DMS79 treated with DMSO at 0.1 percent for 48 hours (cell line): ENCODE results near the gene NLGN1.

ENCODE experiments used
- DNase-seq: peaks from one replicate; lab custom pipeline; 2025; lab: John Stamatoyannopoulos, UW

The NLGN1 gene

DNA sequence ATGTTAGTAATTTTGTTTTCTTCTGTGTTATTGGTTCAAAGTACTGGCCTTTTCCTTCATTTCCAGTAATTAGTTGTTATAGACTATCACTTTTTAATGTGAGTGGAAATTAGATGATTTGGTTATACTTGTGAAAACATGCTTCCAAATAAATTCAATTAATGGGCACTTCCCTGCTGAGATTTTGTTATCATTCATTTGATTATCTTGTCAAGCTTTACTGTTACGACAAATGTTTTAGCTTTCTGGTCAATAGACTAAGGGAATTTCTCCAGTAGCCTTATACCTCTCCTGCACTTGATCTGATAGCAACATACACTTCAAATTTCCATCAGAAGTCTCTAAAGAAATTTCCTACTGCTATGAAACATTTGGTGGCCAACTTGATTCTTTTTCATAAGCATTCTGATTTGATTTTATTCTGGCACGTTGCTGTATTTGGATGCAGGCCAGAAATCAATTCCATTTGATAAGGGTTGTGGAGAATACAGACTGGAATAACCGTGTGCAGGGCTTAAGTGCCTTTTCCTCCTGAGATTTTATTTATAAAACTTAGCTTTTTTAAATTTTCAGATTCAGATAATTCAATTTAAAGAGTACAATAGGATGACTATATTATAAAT lies 887.8 kb downstream of the NLGN1 start:
- DNase-seq = no peak

DNA sequence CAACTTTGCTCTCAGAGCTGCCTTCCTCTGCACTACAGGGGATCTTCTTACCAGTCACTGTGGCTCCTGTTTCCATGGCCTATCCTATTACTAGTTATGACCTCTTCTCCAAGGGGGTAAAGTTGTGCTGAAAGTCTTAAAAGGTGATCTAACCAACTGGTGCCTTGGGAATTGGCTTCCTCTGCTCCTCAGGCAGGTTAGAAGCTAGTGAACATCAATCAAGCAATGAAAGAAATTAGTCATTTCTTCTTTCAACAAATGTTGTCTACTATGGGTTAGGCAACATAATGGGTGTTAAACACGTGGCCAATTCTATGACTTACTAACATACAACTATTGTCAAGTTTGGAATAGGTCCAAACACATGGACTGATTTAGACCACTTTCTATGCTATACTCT lies 890.2 kb downstream of the NLGN1 start:
- no peak for DNase-seq

DNA sequence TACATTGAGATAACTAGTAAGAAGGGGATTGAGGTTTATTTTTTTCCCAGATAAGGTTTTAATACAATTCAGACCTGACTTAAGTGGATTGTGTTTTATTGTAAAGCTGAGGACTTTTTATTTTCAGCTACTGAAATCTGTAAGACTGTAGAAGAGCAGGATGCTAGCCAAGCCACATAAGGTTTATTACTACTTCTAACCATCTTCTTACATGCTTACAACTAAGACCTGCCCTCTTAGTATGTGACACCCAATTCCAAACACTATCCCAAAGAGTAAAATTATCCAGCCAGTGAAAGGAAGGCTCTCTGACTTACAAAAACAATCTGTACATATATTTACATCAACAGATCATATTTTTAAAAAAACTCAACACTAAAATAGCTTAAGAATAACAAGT lies 897.1 kb downstream of the NLGN1 start:
- no peak for DNase-seq

DNA sequence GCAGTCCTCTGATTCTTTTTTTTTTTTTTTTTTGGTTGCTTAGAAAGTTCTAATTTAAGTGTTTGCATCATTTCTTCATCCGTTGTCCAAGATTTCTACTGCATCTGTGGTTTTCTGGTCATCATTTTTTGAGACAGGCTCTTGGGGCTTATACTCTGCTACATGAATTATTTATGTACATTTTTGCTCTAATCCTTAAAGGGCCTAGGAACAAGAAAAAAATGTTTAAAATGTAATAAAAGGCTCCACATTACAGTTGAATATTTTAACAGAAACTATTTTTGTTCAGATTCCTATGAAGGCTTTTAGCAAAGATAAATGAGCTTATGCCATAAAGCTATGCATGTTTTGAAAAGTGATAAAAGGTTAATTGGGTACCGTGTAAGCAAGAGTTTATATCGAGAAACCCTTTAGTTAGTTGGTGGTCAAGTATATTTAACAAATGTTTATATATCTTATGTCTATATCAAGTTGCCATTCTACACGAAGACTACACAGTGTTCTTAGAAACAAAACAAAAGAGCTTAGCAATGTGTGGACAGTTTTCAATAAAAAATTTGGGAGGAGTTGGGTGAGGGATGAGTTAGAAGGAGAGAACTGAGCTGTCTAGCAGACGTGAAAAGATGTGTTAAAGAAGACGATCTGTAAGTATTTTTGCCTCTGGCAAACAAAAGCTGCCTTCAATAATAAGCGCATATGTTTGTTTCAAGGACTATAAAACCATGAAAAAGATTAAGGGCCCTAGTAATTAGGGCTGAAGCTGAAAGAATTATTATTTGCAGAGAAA lies 898.0 kb downstream of the NLGN1 start:
- no peak for DNase-seq

DNA sequence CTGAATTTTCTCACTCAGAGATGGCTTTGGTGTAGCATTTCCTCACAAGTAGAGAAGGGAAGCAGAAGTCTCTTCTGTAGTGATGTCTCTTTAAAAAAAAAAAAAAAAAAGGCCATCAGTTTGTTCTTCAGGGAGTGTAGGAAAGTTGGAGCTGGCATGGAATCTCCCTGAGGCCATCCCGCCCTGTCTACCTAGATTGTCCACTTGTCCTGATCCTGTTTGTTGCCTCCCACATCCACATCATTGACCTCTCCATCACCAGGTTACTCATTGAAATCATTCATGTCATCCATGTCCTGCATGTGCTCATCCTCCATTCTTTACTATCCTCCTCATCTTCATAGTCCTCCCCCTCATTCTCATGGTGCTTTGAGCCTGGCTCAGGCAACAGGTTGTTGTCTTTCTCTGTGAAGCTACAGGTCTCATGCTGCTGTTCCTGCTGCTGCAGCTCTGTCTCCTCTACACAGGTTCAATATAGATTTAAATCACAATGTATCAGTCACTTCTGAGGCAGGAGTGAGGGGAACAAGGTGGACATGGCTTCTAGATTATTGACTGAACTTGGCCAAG lies 905.3 kb downstream of the NLGN1 start:
- DNase-seq = no peak

DNA sequence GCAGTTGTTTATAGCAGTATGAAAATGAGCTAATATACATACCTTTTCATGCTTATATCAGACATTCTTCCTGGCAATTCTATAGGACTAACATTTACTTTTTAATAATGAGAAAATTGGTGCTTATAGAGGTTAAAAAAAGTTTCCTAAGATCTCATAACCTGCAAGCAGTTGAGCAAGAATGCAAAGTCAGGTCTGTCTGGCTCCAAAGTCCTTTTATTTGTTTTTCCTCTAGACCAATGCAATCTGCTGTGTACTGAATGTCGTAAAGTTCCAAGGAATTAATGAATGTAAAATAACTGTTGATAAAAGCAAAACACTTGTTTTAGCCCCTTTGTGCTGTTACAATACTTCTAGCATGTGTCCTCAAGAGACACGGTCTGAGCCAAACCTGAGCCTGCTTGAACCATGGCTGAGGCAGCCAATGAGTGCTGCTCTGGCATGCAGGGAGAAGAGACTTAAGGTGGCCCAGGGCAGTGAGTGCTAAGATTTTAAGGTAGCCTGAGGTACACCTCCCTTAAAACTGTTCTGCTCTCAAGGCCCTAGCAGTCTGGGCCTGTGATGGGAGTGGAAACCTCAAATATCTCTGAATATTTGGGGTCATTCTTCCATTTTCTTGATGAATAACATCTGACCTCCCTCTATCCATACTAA lies 906.5 kb downstream of the NLGN1 start:
- DNase-seq = no peak

DNA sequence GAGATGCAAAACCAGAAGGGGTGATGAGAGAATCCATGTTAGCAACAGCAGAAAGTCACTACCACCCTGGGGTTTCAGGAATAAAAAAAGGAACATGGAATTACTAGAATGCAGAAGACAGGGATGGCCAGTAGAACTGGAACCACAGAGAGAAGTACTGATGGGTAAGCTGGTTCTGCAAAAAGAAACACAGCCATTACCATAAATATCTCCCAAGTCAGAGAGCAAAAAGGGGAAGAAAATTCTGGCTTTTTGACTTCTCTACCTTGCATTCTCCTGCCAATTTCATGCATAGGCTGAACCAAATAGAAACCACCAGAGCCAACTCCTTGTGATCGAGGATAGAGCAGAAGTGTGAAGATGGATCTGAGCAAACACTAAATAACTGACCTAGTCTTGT lies 911.2 kb downstream of the NLGN1 start:
- no peak for DNase-seq

DNA sequence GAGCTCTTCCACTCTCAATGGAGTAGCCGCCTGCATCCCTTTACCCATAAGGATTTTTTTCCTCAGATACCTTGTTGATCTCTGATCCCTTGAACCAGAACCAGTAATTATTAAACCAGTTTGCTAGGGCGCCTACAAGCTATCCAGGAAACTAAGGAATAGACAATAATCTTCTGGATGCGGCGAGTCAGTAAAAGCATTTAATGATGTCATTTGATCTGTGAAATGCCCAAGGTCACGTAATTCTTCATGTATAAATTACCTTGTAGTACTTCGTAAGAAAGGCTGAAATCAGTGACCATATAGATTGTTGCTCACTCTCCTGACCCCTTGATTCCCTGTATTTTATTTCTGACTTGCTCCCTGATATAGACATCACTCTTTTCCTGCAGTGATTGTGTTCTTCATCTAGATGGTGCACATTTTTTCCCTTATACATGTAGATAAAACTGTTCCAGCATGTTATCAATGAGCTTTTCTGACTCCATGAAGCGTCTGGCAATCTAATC lies 913.0 kb downstream of the NLGN1 start:
- DNase-seq = no peak

DNA sequence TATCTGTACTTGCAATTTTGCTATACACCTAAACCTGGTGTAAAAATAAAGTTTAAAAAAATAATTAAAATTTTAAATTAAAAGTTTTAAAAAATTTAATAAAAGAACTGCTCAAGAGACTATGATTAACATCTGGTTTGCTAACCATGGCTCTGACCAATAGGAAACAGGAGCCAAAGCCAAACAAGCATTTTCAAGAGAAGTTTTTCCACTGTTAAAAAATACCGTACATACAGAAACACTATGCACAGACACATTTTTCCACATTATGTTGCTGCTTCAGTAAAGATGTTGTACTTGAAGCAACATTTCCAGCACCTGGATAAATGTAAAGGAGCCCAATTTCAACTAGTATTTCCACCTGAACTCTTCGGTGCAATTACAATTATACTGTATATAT lies 917.7 kb downstream of the NLGN1 start:
- DNase-seq = no peak

DNA sequence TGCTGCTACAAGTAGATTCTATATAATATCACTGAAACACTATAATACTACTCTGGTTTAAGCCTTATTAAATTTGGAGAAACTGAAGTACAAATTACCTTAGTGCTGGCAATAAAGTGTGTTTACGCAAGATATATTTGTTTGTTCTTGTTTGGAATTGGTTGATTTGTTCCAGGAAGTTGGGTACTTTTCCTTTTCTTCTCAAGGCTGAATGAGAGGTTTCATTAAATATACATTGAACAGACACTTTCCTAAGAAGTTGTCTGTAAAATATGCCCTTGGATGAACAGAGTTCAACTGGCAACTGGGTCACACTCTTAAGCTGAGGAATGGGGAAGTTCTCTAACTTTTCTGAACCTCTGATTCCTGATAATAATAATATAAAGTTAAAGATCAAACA lies 919.5 kb downstream of the NLGN1 start:
- DNase-seq = no peak

DNA sequence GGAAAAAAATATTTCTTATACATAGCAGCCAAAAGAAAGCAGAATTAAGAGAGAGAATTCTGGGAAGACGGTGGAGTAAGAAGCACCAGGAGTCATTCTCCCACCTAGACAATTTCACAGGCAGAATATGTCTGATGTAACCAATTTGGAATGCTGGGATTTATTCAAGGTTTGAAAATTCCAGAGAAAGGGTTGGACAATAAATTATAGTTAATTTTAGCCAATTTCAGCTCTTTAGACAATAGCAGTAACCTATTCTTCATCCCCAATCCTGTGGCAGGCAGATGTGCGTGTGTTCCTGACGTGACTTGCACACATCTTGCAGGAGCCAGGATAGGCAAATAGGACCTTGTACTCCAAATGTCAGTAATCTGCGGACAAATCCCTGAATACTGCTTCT lies 920.6 kb downstream of the NLGN1 start:
- no peak for DNase-seq

DNA sequence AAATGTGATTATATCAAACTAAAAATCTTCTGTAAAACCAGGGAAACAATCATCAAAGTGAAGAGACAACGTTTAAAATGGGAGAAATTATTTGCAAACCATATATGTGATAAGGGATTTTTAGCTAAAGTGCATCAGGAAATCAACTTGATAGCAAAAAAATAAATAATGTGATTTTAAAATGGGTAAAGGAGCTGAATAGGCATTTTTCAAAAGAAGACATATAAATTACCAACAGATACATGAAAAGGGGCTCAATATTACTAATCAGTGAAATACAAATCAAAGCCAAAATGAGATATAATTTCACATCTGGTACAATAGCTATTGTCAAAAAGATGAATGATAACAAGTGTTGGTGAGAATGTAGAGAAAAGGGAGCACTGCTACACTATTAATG lies 924.0 kb downstream of the NLGN1 start:
- no peak for DNase-seq

DNA sequence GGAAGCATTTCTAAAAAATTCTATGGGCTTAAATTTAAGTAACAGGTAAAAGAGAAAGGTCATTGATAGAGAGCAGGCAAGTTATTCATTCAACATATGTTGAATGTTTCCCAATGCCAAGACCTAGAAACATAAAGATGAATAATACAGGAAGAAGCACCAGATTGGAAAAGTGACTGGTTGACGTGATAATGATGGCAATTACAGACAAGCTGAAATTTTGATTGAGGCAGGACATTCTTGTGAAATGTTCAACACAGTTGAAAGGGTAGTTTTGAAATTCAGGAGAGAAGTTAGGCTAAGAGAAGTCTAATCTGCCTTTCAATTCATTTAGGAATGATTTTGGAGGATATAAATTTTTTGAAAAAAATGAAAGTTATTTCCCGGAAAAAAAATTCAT lies 925.2 kb downstream of the NLGN1 start:
- no peak for DNase-seq

DNA sequence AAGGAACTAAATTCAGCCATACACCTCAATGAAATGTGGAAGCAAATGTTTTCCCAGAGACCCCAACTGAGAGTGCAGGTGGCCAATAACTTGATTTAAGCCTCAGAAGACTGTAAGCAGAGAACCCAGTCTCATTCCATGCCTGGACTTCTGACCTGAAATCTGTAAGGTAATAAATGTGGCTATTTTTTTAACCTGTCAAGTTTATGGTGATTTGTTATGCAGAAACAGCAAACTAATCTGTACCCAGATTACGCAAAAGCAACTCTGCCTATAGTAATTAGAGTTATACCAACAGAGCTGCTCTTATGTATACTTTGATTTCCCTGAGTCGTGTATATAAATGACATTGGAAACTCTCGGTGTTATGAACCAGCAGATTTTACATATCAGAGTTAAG lies 927.6 kb downstream of the NLGN1 start:
- DNase-seq = no peak

DNA sequence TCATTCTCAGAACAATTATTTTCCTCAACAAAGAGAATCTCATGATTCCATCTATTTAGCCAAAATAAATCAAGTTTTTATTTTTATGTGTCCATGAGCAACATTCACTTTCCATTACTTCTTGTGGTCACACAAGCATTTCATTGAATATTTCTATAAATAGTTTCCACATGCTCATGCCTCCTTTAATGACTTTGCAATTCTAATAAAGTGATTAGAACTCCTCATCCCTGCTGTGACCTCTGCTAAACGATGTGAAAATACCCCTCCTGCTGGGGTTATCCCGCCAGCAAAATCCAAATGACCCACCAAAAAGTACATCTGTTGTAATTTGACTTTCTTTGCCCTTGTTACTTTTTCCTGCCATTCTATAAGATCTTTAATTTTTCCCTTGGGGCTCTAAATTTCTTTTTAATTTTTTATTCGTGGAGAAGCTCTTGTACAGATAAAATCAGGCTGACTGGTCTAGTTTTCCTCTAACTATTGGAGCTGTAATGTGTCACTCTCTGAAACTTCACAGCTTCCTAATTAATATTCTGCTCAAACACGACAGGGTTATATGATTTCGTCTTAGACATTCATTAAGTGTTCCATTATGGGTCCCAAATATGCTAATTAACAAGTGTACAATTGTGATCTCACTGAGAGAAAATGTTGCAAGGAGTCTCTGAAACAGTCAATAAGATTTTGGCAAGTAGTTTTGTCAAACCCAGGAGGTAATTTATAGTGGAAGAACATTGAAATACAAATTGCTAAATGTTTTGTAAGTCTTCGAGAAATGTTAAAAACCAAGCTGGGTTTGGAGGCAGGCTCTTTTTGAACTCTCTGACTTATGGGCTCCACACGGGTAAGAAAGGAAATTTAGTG lies 928.5 kb downstream of the NLGN1 start:
- DNase-seq = no peak

DNA sequence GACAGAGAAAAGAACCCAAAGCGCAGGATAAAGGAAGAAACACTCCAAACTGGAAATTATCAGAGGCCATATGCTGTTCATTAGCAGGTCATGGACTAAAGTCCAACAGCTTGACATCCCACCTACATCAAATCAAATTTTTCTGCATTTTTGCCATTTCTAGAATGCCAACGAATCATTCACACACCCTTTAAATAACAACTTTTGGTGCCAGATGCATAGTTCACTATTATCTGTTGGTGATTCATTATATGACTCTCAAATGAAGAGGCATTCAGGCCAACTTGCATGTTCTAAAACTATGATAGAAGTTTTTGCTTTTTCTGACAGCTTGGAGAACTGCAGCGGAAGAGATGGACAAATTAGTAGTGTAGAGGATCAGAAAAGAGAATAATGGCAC lies 931.8 kb downstream of the NLGN1 start:
- no peak for DNase-seq

DNA sequence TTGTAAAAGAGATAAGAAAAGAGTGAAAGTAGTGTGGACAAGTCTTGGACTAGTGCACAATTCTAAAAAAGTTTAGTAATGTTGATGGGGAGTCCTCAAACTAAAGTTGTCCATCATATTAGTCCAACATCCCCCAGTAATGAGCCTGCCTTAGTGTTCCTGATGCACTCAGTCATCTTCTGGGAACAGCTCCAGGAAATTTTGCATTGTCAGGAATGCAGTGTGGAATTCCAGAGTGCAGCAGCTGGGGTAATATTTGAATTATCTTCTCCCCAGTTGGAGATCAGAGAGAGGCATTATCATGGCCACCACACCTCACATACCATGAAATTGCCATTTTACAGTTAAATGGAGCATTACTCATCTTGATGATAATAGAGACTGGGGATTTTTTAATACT lies 932.8 kb downstream of the NLGN1 start:
- DNase-seq = no peak

DNA sequence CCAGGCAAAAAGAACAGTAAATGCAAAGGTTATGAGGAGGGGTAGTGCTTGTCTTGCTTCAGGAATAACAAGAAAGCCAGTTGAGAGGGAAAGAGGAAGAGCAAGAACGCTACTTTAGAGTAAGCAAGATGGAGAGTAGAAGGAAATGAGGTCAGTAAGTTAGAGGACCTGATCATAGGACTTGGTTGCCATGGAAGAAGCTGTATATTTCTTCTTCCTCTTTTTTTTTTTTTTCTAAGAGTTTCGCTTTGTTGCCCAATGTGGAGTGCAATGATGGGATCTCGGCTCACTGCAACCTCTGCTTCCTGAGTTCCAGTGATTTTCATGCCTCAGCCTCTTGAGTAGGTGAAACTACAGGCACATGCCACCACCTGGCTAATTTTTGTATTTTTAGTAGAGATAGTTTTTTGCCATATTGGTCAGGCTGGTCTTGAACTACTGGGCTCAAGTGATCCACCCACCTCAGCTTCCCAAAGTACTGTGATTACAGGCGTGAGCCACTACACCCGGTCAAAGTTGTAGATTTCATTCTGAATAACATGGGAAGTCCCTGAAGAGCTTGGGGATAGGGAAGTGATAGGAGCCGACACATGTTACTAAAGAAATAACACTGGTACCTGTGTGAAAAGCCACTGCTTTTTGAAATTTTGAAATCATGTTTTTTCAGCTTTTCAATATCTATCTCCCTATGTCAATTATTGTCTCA lies 933.7 kb downstream of the NLGN1 start:
- no peak for DNase-seq

DNA sequence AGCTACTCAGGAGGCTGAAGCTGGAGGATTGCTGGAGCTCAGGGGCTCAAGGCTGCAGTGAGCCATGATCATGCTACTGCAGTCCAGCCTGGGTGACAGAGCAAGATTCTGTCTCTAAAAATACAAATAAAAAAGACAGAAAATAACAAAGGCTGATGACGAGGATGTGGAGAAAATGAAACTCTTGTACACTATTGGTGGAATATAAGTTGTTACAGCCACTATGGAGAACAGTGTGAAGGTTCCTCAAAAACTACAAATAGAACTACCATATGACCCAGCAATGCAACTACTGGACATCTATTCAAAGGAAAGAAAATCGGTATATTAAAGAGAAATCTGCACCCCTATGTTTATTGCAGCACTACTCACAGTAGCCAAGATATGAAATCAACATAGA lies 934.8 kb downstream of the NLGN1 start:
- DNase-seq = no peak

DNA sequence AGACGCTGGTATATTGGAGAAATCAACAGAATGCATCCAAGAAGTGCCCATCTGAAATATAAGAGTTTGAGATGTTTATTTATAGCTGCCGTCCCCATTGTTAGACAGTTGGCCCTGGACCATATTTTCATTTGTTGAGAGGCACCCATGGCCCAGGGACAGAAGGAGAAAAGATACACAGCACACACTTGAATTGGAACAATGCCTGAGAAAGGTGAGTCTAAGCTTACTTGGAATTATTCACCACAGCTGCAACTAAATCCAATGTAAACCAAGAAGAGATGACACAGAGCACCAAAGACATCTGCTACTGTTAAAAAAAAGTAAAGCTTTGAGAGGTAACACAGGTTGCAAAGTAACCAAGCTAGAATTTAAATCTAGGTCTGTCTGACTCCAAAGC lies 936.1 kb downstream of the NLGN1 start:
- no peak for DNase-seq

DNA sequence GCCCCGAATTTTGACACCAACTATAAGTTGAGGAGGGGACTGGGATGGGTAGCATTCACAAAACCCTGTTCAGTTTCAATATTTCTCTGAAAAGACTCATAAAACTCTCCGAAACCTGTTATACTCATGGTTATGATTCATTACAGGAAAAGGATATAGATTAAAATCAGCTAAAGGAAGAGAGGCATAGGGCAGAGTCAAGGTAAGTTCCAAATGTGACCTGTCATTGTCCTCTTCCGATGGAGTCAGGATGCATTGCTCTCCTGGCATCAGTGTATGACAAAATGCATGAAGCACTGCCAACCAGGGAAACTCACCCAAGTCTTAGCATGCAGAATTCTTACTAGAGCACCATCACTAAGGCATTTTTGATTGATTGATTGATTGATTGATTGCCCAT lies 936.6 kb downstream of the NLGN1 start:
- no peak for DNase-seq
